HG02610 (cell line): ENCODE results near the gene XDH.

ENCODE experiments used
- ATAC-seq: cut with Tn5 transposase; IDR thresholded peaks from one replicate; pipeline ENCODE4 v1.9.1; 2021; ENCODE audit warnings: mild to moderate bottlenecking, moderate library complexity; ENCODE audit not compliant: unreplicated experiment

The XDH gene

DNA sequence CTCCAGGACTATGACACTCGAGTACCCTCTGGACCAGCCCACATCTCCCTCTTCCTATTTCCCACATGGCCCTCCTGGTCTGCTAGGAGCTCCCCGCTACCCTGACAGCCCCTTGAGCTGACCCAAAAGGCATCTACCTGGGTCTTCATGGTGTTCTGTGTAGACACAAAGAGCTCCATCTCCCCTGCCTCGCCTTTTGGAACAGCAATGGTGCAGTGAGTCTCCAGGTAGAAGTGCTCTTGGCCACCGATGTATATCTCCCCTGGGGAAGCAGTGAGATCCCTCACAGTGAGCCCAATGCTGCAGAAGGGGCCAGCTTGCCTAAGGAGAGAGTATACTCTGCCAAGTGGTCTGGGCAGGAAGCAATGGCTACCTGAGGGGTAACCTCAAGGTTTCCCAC lies 47.8 kb downstream of the XDH start:
- ATAC-seq: no peak

DNA sequence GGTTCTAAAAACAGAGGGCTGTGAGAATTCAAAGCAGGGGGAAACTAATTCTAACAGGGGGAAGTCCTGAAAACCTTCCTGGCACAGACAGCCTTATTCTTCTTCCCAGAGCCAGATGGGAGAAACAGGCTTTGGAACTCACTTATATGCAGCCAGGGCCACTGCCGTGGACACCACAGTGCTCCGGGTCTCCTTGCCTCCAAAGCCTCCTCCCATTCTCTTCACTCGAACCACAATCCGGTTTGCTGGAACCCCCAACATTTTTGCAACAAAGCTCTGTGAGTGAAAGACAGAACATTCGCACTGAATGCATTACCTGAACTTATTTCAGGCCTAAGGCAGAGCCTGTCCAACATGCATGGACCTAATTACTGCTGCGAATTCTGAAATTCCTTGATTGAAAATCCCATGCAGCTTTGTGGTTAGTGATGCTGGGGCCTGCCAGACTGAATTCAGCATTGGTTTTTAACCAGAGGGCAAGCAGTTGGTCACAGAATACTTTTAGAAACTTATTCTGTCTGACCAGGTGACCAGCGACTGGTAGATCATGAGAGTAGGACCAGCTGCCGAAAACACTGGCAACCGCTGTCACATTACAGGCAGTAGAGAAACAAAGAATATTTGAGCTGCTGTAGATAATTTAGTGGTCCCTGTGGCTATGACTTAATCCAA lies 48.6 kb downstream of the XDH start:
- no peak for ATAC-seq

DNA sequence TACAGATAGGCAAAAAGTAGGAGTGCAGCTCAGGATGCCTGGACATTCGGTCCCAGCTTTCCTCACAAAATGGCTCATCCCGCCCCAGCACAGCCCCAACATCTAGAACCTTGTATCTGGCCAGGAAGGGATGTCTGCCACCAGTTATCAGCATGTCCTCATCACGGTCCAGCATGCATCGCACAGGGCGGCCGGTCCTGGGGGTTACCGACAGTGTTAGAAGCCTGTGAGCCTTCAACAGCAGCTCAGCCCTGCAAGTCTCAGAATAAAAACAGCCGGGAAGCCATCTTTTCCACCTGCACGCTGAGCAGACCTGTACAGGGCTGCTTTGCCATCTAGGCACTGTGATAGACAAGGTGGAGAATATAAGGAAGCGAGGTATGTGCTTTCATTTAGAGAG lies 49.2 kb downstream of the XDH start:
- no peak for ATAC-seq

DNA sequence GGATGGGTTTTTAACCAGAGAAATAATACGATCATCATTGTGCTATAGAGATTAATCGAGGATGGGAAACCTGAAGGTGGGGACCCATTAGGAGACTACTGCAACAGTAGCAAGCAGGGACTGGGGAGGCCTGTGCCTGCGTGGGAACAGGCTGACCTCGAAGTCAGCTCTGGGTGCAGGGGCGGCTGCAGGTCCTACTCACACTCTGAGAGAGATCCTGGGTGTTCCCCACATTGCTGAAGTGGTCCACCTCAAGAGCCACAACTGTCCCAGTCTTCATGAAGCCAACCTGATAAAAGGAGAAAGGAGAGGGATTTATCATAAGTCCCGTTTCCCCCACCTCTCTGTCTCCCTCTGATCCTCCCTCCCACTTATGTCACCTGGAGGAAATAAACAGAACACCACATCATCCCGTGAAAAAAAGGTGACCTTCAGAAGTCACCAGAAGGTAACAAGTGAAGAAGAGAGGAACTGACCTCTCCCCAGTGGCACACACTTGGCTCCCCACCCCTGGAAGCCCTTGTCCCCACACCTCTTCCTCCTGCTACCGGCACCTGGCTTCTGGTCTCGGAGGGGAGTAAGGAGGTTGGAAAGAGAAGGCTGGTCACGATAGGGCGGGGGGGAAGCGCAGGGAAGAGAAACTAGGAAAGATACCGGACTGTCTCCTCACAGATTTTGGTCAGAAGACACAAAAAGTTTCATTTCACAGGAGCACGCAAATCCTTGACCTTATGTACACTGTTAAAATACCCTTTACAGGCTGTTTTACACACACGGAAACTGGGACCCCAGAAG lies 50.4 kb downstream of the XDH start:
- no peak for ATAC-seq

DNA sequence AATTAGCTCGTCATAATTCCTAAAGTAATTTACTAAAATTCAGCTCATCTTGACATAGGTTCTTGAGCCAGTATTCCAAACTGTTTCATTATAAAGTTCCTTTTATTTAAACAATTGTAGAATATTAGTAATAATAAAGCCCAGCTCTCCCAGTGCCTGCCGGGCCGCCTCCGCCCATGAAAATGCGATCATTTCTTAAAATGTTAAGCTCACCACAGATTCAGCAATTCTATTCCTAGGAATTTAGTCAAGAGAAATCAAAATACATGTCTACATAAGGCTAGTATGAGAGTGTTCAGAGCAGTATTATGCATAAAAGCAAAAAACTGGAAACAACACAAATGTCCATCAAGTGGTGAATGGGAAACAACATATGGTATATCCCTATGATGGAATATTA lies 52.0 kb downstream of the XDH start:
- no peak for ATAC-seq

DNA sequence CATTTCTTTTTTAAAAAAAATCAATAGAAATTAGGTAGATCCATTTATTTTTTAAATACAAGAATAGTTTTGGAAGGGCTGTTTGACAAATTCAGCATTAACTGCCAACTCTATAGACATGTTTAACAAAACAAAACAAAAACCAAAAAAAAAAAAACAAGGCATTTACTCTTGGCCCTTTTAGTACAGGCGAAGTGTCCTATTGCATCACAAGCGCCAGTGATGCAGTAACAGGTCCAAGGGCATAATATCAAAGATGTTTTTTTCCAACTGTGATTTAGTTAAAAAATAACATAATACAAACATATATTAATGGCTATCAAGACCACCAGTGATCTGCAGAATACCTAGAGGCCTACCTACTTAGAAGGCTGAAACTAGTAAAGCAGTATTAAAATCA lies 55.3 kb downstream of the XDH start:
- ATAC-seq: no peak

DNA sequence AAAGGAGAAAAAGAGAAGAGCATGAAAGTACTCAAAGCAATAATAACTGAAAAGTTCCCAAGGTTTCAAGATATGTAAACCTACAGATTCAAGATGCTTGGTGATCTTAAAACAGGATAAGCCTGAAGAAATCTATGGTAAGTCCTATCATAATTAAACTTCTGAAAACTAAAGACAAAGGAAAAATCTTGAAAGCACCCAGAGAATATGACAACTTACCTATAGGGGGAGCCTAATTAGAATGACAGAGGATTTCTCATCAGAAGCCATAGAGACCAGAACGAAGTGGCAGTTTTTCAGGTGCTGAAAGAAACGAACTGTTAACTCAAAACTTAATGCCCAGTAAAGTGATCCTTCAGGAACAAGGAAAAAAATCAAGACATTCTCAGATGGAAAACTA lies 59.7 kb downstream of the XDH start:
- no peak for ATAC-seq

DNA sequence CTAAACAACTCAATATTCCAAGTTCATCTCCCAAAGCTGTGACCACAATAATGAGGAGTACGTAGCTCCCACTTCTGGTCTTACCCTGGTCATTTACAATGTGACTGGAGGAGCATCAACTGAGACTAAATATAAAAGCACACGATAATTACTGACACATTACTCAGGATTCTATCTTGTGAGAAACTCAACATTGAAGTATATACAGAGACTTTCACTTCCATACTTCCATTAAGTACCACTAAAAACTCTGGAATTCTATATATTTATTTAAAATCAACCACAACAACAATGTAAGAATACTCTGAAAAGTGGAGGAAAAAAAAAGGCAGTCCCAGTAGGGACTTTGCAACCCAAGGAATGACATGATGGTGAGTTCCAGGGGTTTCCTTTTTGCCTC lies 61.4 kb downstream of the XDH start:
- no peak for ATAC-seq

DNA sequence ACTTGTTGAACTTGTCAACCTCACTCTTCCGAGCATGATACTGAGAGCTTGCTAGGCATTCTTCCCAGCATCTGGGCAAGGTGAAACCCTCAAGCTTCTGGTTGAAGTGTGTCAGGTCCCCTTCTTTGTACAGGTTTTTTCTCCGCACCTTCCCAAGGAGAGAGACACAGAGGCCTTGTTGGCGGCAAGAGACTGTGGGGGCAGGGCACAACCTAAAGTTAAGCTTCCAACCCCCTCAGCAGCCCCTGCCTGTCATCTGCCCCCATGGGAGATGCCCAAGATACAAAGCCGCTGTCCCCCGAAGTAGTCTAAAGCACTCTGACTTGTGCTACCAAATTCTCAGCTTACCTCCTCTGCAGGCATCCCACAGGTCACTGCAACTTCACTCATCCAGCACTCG lies 64.9 kb downstream of the XDH start:
- no peak for ATAC-seq

DNA sequence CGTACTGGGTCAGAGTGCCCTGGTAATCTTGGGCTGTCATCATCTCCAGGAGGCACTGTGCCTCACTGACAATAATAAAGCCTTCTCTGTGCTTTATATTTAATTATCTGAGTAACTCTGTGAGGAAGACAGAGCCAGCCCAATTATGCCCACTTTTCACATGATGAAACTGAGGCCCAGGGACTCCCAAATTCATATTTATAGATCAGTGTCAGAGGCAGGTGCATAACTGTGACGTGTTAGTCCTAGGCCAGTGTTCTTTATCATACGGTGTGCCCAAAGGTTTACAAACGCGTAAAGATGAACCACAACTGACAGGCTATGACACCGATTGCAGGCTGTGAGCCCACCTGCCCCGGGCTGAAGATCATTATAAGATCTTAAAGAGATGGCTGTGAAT lies 65.4 kb downstream of the XDH start:
- ATAC-seq: no peak

DNA sequence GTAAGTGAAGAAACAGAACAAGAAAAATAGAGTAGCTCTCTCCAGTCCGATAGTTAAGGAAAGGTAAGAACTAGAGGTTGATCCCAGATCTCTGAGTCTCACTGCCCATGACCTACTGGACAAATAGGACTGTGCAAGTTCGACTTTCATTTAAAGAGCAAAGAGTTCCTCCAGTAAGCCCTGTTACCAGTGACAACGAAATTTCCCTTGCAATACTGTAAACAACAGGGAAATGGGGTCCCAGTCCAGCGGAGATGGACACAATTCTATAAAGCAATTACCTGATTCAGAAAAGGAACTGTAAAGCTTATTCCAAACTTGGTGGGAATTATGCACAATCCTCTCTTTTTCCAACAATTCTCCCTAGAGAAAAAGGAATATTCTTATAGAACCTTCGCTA lies 65.9 kb downstream of the XDH start:
- no peak for ATAC-seq

DNA sequence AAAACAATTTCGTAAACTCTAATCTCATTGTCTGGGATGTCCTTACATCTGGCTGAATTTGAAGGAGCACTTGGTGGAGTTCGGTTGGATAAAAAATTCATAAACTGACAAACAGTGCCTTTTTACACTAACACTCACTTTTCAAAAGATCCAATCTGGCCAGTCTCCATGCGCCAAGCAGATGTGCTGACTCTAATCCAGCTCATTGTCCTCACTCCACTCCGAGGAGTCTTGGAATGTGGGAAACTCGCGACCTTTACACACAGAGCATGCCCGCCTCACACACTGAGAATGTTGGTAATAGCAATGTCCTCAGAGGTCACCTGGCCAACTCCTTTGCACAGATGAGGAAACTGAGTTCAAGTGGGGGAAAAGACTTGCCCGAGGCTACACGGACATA lies 66.8 kb downstream of the XDH start:
- no peak for ATAC-seq

DNA sequence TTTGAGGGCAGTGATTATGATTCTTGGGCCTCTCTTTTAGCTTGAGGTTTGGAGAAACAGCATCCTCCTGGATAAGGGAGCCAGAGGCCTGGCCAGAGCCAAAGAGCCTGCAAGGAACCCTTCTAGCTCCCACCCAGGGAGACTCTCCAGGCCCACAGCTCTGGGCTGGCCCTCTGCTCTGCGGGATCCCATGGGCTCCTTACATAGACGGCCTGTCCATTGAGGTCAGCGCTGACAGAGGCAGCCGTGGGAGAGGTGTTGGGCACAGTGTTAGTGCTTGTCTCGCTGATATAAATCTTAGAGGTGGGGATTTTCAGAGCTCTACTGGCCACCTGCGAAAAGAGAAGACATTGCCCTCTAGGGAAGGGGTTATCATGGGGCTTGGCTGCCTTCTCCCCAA lies 67.2 kb downstream of the XDH start:
- no peak for ATAC-seq

DNA sequence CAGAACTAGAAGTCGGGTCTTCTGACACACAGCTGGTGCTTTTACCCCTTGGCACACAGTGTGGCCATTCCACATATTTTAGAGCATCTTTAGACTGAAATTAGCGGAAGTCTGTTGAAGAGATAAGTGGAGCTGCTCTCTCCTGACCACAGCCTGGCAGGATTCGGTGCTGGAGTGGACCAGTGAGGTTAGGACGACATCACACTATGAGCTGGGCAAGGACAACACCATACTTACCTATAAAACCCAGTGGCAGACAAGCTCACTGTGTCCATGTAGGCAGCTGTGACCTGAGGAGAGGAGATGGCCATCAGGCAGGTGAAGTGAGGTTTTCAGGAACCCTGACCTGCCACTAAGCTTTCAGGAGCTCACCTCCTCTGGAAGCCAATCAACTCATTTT lies 70.1 kb downstream of the XDH start:
- ATAC-seq: no peak

DNA sequence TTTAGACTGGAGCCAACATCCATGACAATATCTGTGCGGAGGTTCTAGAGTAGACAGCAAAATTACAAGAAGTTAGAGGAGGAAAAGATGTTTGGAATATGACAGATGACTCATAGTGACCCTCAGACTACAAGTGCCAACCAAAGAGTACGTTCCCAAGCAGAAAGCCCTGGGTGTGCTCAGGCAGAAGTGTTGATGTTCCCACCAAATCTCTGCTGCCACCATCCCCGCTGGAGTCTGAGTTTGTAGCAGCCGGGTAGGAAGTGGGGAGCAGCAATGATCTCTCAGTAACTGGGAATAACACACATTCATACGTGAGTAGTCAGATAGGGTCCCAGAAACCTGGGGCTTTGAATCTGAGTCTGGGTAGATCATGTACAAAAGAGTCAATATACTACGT lies 73.2 kb downstream of the XDH start:
- no peak for ATAC-seq

DNA sequence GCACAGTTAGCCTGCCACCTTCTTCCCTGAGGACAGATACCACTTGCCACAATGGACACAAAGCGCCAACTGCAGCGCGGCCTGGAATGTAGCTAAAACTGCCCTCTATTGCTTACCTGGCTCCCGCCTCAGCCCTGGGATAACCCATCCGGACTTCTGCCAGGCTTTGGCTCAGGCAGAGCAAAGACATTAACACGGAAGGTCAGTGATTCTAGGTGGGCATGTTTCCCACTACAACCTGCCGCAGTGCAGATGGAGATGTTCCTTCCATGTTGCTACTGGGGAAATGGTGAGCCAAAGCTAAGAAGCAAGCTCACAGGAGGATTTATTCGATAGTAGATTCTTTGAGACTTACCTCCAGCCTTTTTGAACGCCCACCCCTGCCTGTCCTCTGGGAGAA lies 74.8 kb downstream of the XDH start:
- no peak for ATAC-seq

DNA sequence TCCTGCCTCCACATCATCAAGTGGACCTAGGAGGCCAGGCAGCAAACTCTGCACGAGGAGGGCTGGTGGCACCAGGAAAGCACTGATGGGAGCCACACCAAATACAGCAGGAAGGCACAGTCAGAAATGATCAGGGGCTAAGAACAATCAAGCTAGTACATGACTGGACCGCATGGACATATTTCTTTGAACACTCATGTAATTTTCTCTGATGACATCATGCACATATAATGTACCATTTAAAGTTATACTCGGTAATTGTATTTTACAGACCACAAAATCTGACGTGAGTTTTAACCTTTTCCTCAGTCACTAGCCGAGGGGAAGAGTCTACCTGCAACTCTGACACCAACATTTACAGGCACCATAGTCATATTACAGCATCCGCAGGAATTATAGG lies 76.7 kb downstream of the XDH start:
- ATAC-seq: no peak

DNA sequence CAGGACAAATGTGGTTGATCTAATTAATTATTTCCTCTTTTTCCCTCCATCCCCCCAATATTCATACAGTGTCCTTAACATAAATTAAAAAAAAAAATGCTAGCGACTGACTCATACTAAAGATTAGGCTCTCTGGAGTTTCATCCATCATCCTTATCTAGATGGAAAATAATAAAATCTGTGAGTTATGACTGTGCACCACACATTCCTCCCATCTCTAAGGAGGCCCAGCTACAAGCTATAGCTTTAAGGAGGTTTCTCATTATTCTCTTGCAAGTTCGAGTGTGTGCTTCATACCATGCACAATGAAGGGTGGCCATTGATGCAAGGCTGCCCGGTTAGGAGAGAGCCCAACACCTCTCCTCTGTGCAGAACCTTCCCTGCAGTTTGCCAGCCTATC lies 77.3 kb downstream of the XDH start:
- ATAC-seq: no peak

DNA sequence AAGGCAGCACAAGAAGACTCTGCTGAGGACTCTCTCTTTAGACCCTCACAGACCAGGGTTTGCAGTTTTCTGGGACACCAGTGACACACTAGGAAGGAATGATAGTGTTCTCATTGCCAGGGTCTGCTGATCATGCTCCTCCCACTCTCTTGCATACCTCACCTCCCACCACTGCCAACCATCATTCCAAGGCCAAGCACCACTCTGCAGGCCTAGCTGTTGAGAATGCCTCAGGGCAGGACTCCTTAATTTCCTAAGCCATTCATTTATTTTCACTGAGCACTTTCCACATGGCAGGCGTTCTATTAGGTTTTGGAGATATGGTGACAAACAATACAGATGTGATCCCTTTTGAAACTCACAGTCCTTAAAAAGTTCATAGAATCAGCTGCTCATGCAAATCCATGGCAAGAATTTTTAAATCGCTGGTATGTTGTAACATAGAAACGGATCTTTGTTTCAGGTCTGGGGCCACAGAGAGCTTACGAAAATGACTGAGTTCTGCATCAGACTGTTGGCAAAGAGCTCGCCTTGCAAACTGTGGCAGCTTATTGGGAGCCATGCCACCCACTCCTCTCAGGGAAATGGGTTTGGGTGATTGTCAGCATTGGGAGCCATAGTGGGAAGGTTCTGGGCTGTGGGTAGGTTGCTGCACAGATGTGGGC lies 78.5 kb downstream of the XDH start:
- no peak for ATAC-seq

DNA sequence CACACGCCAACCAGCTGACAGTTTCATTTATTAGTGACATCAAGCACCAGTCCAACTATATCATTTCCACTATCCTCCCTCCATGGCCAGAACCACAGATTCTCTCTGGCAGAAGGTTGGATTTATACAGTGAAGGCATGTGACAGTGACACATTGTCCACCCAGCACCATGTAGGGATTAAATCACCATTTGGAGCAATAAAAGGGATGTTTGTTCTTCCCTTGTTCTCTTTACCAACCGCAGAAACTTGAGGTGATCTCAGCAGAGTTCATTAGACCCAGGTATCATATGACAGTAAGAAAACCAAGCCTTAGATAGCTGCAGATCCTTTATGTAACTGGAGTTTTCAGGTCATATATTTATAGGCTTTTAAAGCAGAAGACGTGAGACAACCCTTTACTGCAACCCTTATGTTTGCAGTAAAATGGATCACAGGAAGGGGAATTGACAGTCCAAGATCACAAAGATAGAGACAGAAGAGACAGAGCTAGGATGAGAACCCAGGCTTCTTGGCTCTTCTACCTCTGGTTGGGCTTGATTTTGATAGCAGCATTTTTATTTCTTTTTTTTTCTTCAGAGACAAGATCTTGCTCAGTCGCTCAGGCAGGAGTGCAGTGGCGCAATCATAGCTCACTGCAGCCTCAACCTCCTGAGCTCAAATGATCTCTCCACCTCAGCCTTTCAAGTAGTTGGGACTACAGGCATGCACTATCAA lies 80.1 kb downstream of the XDH start:
- no peak for ATAC-seq

DNA sequence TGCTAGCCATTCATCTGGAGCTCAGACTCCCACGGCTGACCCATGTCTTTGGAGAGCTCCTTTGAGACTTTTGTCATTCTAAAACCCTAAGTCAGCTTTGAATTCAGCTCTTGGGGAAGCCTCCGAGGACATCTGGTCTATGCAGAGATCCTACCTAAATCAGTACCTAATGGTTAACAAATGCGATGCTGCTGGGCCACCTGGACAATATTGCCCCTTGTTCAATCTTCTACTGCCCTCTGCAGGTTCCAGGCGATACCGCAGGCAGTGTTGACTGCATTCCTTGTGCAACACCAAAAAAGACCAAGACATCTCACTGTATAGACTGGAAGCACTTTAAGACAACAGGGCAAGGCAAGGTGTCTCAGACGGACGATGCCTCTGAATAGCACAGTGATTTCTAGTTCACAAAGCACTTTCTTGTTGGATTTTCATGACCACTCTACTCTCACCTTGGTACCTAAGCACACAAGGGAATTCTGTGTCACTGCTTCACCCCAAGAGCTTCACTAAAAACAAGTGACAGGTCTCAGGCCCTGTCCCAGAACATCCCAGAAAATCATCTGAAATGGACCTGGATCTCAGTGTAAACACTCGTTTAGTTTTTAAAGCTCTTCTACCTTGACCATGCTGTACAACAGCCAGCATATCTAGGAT lies 80.9 kb downstream of the XDH start:
- ATAC-seq: peak; percentile 81
